ENCODE measurements around the gene STXBP1. TPM values are rescaled to one million over a fixed set of nuclear protein-coding genes. Genes with fewer than 3 reads are reported as not detected.
A peak's percentile ranks its signal among the peaks of the same experiment; 100 is the strongest.

Gene STXBP1
- total RNA-seq (2013) = 0.25 TPM
- polyA plus RNA-seq (under 1 TPM in 2 of 3 donors, not detected in 1; 0.27 to 0.59 TPM), polyA minus RNA-seq (0.14 and 0.24 TPM in 2 replicates), total RNA-seq (1.3 to 24.9 (median 3.4) reads per million in 11 experiments)

GRCh38 chr9:127611899-127612790, at the start of gene STXBP1:
Gene STXBP1, plus strand, starts transcription at chr9:127612277. Its CDS starts 127 bp downstream, at chr9:127612404.
- Mint-ChIP-seq H3K27me3 (ENCODE audit: low read depth in 3 of 3) (peaks cover 40 to 56% (median 51%) of the 10 kb centered on the region in 3 donors), H3K4me1 (peaks cover 31% of the 10 kb centered on the region)
- H3K4me1 ChIP-seq (ENCODE audit: control insufficient read depth in 1 of 2, insufficient read depth in 2 of 2, low read length in 2 of 2) = peaks cover 36 to 43% of the 10 kb centered on the region in 2 donors

More at GRCh38 chr9:127611899-127612790, at the start of gene STXBP1:
- TF ChIP-seq CTCF (IDR thresholded peaks at IDR 0.05) = no peak
- peaks cover 0 to 8% (median 0%) of the 10 kb centered on the region in 7 donors for H3K9me3 Mint-ChIP-seq
- Histone ChIP-seq H3K36me3 (replicated peaks in 1 of 2; ENCODE audit: control insufficient read depth in 1 of 2, insufficient read depth in 2 of 2, low read length in 2 of 2) (no peaks in the 10 kb centered on the region), H3K79me2 (ENCODE audit: insufficient read depth, low read length) (no peaks in the 10 kb centered on the region), H4K20me1 (ENCODE audit: insufficient read depth, low read length) (no peaks in the 10 kb centered on the region), H2AFZ (ENCODE audit: insufficient read depth, low read depth, low read length, poor library complexity, severe bottlenecking) (peak within 1 kb of the TSS; percentile 82), H3K9ac (ENCODE audit: insufficient read depth, low read length, poor library complexity, severe bottlenecking) (peak within 1 kb of the TSS; percentile 63), H3K27me3 (ENCODE audit: control insufficient read depth in 2 of 2, insufficient read depth in 2 of 2, low read length in 2 of 2) (peaks cover 17 to 31% of the 10 kb centered on the region in 2 donors), H3K4me3 (replicated peaks in 1 of 3; ENCODE audit: low read depth in 2 of 3, low read length in 3 of 3) (peak within 1 kb of the TSS; percentile 56 to 83 (median 79)), H3K4me2 (replicated peaks; ENCODE audit: extremely low read depth, low read length, poor library complexity, severe bottlenecking) (peak within 1 kb of the TSS; percentile 82), H3K9me3 (replicated peaks in 1 of 2; ENCODE audit: control insufficient read depth in 1 of 2, insufficient read depth in 1 of 2, low read length in 2 of 2) (no peaks in the 10 kb centered on the region), H3K27ac (ENCODE audit: low read depth in 1 of 2, low read length in 2 of 2) (peak within 1 kb of the TSS in 1 of 2 donors; percentile 56)
- peak within 1 kb of the TSS; percentile 91 to 94 for H3K4me3 Mint-ChIP-seq
- H3K36me3 Mint-ChIP-seq = peaks cover 5% of the 10 kb centered on the region in 2 donors
- under 1% methylated on average over 101 of the region's 102 CpGs for WGBS (ENCODE audit: insufficient coverage)
- peak within 1 kb of the TSS in 6 of 7 donors; percentile 76 to 88 (median 82) for H3K27ac Mint-ChIP-seq
- peak; percentile 72 to 75 (median 74) for DNase-seq
- intact Hi-C loops (cut with micrococcal nuclease) = loop anchor here in 1 of 2 donors (10.0 kb wide), 1 partner anchor 113 kb away; no protein-coding TSS in a partner anchor
